ENCODE results near the gene DR1.
"Not testable (repeated sequence)": the region's sequence is repeated elsewhere in the genome, so short reads cannot be mapped to it uniquely, and the experiment has no call there.

Gene DR1

DNA sequence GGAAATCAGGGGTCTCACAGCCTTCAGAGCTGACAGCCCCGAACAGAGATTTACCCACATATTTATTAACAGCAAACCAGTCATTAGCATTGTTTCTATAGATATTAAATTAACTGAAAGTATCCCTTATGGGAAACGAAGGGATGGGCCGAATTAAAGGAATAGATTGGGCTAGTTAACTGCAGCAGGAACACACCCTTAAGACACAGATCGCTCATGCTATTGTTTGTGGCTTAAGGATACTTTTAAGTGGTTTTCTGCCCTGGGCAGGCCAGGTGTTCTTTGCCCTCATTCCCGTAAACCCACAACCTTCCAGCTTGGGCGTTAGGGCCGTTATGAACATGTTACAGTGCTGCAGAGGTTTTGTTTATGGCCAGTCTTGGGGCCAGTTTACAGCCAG, 40.6 kb downstream of the DR1 start:
- not testable (repeated sequence) for DNase-seq (ENCODE audit: low spot score)

DNA sequence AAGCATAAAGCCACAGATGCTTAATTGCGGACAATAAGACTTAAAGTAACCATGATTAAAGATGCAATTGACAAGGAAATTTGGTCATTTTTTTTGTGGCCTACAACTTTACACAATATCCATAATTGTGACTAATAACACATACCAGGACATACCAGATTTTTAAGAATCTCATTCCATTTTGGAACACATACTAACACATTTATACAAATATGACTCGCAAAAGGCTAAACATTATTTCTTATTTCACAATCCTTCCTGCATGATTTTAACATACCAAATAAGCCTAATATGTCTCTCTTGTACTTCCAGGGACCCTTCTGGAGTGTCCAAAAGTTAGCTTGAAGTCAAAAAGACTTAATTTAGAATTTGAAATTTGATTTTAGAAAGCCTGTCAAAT, 48.8 kb downstream of the DR1 start:
- no peak for DNase-seq (ENCODE audit: low spot score)

DNA sequence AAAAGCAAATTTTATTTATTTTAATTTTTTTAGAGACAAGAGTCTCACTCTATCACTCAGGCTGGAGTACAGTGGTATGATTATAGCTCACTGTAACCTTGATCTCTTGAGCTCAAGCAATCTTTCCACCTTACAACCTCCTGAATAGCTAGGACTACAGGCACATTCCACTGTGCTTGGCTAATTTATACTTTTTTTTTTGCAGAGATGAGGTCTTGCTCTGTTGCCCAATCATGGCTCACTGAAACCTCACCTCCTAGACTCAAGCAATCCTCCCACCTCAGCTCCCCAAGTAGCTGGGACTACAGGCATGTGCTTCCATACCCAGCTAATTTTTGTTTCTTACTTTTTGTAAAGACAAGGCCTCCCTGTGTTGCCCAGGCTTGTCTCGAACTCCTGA, 49.5 kb downstream of the DR1 start:
- DNase-seq (ENCODE audit: low spot score), result no peak

- no peak for DNase-seq (ENCODE audit: low spot score)
Measured at GRCh38 chr1:93399781-93400180, 54.1 kb downstream of the DR1 start.

DNA sequence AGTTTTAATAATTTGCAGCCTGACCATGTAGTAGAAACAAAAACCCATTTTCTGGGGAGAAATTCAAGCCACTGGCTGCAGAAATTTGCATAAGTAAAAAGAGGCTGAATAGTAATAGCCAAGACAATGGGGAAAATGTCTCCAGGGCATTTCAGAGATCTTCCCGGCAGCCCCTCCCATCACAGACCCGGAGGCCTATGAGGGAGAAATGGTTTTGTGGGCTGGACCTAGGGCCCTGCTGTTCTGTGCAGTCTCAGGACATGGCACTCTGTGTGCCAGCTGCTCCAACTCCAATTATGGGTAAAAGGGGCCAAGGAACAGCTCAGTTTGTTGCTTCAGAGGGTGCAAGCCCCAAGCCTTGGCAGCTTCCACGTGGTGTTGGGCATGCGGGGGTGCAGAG, 62.5 kb downstream of the DR1 start:
- no peak for DNase-seq (ENCODE audit: low spot score)

GRCh38 chr1:93411000-93411399, 65.3 kb downstream of the DR1 start:
- DNase-seq (ENCODE audit: low spot score), result no peak

DNA sequence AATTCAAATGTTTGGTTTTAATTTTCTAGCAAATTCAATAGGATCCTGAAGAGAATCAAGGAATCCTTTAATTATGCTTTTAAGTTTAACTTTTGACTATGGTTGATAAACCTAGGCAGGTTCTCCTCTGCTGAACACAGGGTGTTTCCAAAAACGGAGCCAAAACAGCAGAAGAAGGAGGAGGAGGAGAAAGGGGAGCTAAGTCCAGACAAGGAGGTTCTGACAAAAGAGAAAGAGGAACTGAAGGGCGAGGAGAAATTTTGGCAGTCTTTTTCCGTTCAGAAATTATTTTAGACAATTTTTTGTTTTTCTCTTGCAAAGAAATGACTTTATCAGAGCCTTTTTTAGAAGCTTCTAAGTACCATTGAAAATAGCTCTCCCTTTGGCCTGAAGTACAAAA, 69.0 kb downstream of the DR1 start:
- no peak for DNase-seq (ENCODE audit: low spot score)

GRCh38 chr1:93415296-93415695, 69.6 kb downstream of the DR1 start:
- no peak for DNase-seq (ENCODE audit: low spot score)

DNA sequence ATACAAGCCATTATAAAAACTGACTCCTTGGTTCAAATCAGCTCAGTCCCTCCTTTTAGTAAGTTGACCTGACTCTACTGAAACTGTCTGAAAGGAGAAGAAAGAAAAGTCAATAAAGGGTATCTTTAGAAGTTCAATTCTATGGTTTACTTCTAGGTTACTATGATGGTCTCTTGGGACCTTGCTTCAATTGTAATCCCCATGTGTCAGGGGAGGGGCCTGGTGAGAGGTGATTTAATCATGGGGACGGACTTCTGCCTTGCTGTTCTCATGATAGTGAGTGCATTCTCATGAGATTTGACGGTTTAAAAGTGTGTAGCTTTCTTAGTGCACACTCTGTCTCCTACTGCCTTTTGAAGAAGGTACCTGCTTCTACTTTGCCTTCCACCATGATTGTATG, 70.5 kb downstream of the DR1 start:
- DNase-seq (ENCODE audit: low spot score), result no peak
